ENCODE data around the gene NOS1AP.

Gene NOS1AP

DNA sequence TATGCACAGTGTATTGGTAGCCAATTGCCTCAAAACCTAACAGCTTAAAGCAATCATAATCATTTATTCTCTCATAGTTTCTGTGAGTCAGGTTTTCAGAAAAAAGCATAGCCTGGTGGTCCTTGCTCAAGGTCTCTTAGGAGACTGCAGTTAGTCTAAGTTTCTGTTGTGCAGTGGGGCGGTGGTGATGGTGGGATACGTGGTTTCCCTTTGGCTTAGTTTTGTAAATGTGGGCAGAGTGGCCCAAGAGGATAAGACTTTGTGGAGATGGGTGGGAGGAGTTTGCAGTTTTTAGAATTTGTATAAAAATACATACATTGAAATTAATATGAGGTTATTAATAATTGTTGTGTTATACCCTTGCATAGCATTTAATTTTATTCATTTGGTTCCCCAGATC, 68.6 kb downstream of the NOS1AP start:
- H3K9me2 ChIP-seq (replicated peaks; ENCODE audit: control insufficient read depth, low read length): no peaks in the 10 kb centered on the region
- no peaks in the 10 kb centered on the region for H3K4me1 ChIP-seq (ENCODE audit: control insufficient read depth, low read length)
- no peak overlapping the region for H3K27ac ChIP-seq (ENCODE audit: low read depth, low read length)
- H3K36me3 ChIP-seq (ENCODE audit: control insufficient read depth, low read length): no peaks in the 10 kb centered on the region
- H3K4me2 ChIP-seq (ENCODE audit: low read length): no peak overlapping the region
- no peak overlapping the region for H3K4me3 ChIP-seq (ENCODE audit: low read length)
- H4K20me1 ChIP-seq (ENCODE audit: control insufficient read depth, insufficient read depth, low read depth, low read length): no peaks in the 10 kb centered on the region
- H3F3A ChIP-seq (ENCODE audit: control insufficient read depth, insufficient read depth): no peaks in the 10 kb centered on the region
- H3K27me3 ChIP-seq (ENCODE audit: control insufficient read depth, low read length): peaks cover 21% of the 10 kb centered on the region; the same call in 1 of the 2 replicates
- H3K9me3 ChIP-seq (ENCODE audit: control insufficient read depth, insufficient read depth, low read length): no peaks in the 10 kb centered on the region
- TF ChIP-seq, protein P1, sequence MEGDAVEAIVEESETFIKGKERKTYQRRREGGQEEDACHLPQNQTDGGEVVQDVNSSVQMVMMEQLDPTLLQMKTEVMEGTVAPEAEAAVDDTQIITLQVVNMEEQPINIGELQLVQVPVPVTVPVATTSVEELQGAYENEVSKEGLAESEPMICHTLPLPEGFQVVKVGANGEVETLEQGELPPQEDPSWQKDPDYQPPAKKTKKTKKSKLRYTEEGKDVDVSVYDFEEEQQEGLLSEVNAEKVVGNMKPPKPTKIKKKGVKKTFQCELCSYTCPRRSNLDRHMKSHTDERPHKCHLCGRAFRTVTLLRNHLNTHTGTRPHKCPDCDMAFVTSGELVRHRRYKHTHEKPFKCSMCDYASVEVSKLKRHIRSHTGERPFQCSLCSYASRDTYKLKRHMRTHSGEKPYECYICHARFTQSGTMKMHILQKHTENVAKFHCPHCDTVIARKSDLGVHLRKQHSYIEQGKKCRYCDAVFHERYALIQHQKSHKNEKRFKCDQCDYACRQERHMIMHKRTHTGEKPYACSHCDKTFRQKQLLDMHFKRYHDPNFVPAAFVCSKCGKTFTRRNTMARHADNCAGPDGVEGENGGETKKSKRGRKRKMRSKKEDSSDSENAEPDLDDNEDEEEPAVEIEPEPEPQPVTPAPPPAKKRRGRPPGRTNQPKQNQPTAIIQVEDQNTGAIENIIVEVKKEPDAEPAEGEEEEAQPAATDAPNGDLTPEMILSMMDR (IDR thresholded peaks at IDR 0.05; ENCODE audit: low read depth, low read length, poor library complexity, severe bottlenecking): no peak
- TF ChIP-seq EZH2phosphoT487 (IDR thresholded peaks at IDR 0.05; ENCODE audit: borderline replicate concordance, low read length): no peak
- H3K79me2 ChIP-seq (ENCODE audit: control insufficient read depth, low read length): no peaks in the 10 kb centered on the region

GRCh38 chr1:162138599-162139181, 69.2 kb downstream of the NOS1AP start:
- no peaks in the 10 kb centered on the region for H3K4me1 ChIP-seq (ENCODE audit: control insufficient read depth, low read length)
- no peak overlapping the region for H3K4me2 ChIP-seq (ENCODE audit: low read length)
- no peaks in the 10 kb centered on the region for H3F3A ChIP-seq (ENCODE audit: control insufficient read depth, insufficient read depth)
- no peaks in the 10 kb centered on the region for H4K20me1 ChIP-seq (ENCODE audit: control insufficient read depth, insufficient read depth, low read depth, low read length)
- H3K4me3 ChIP-seq (ENCODE audit: low read length): no peak overlapping the region
- TF ChIP-seq, protein P1 (IDR thresholded peaks at IDR 0.05; ENCODE audit: low read depth, low read length, poor library complexity, severe bottlenecking): no peak
- TF ChIP-seq EZH2phosphoT487 (IDR thresholded peaks at IDR 0.05; ENCODE audit: borderline replicate concordance, low read length): no peak
- H3K9me2 ChIP-seq (replicated peaks; ENCODE audit: control insufficient read depth, low read length): no peaks in the 10 kb centered on the region
- no peaks in the 10 kb centered on the region for H3K9me3 ChIP-seq (ENCODE audit: control insufficient read depth, insufficient read depth, low read length)
- no peak overlapping the region for H3K27ac ChIP-seq (ENCODE audit: low read depth, low read length)
- H3K79me2 ChIP-seq (ENCODE audit: control insufficient read depth, low read length): no peaks in the 10 kb centered on the region
- no peaks in the 10 kb centered on the region for H3K36me3 ChIP-seq (ENCODE audit: control insufficient read depth, low read length)
- peaks cover 17% of the 10 kb centered on the region; the same call in 1 of the 2 replicates for H3K27me3 ChIP-seq (ENCODE audit: control insufficient read depth, low read length)

DNA sequence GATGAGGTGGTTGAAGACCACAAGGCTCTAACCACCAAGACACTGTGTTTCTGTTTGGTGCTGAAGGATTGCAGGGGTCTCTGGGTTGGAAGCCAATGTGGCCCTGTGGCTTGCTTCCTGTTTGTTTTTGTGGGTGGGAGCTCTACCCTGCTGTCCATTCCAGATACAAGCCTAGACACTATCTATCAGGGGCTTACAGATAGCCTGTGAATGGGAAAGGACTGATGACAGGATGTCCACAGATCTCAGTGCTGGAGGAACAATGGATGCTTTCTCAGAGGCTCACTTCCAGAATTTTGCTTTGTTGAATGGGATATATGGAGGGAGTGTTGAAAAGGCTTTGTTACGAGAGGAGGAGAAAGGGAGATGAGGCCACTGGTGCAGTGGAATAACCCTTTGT, 69.7 kb downstream of the NOS1AP start:
- H3K27ac ChIP-seq (ENCODE audit: low read depth, low read length): no peak overlapping the region
- TF ChIP-seq, protein P1 (IDR thresholded peaks at IDR 0.05; ENCODE audit: low read depth, low read length, poor library complexity, severe bottlenecking): no peak
- TF ChIP-seq EZH2phosphoT487 (IDR thresholded peaks at IDR 0.05; ENCODE audit: borderline replicate concordance, low read length): no peak
- no peaks in the 10 kb centered on the region for H3K9me2 ChIP-seq (replicated peaks; ENCODE audit: control insufficient read depth, low read length)
- H4K20me1 ChIP-seq (ENCODE audit: control insufficient read depth, insufficient read depth, low read depth, low read length): no peaks in the 10 kb centered on the region
- H3K36me3 ChIP-seq (ENCODE audit: control insufficient read depth, low read length): no peaks in the 10 kb centered on the region
- H3K27me3 ChIP-seq (ENCODE audit: control insufficient read depth, low read length): peaks cover 17% of the 10 kb centered on the region; the same call in 1 of the 2 replicates
- no peaks in the 10 kb centered on the region for H3F3A ChIP-seq (ENCODE audit: control insufficient read depth, insufficient read depth)
- H3K9me3 ChIP-seq (ENCODE audit: control insufficient read depth, insufficient read depth, low read length): no peaks in the 10 kb centered on the region
- no peaks in the 10 kb centered on the region for H3K4me1 ChIP-seq (ENCODE audit: control insufficient read depth, low read length)
- H3K4me3 ChIP-seq (ENCODE audit: low read length): no peak overlapping the region
- no peaks in the 10 kb centered on the region for H3K79me2 ChIP-seq (ENCODE audit: control insufficient read depth, low read length)
- no peak overlapping the region for H3K4me2 ChIP-seq (ENCODE audit: low read length)

All from DOHH2 (cell line).